Coronary artery (tissue), 2 donors: ENCODE results near the gene ZBTB20.

Source experiments
- DNase-seq: peaks from one replicate; pipeline ENCODE4 v3.0.0-alpha.2; 2017; ENCODE audit warnings: low spot score
- H3K27ac ChIP-seq, 2 donors: fragments of 200-600 bp; sonication (generic); one replicate each; pipeline ENCODE4 v1.5.1; 2016 to 2019
- H3K4me3 ChIP-seq: fragments of 200-600 bp; sonication (generic); 2 replicates; pipeline ENCODE4 v1.5.1; 2016; ENCODE audit warnings: mild to moderate bottlenecking, moderate library complexity
- CTCF ChIP-seq: fragments of 200-600 bp; sonication (generic); IDR thresholded peaks from one replicate; pipeline ENCODE4 v1.5.1; 2019; ENCODE audit warnings: antibody characterized with exemption

The ZBTB20 gene

GRCh38 chr3:115169808-115170207 lies 22.7 kb upstream of the ZBTB20 start:
- DNase-seq, result no peak
- TF ChIP-seq CTCF, result no peak
- Histone ChIP-seq H3K4me3 (no peak overlapping the region), H3K27ac (no peak overlapping the region)

GRCh38 chr3:115165701-115166100 lies 18.6 kb upstream of the ZBTB20 start:
- DNase-seq, result no peak
- Histone ChIP-seq H3K4me3 (no peak overlapping the region), H3K27ac (no peak overlapping the region)
- no peak for TF ChIP-seq CTCF

GRCh38 chr3:115165266-115165665 lies 18.2 kb upstream of the ZBTB20 start:
- H3K27ac ChIP-seq, result no peak overlapping the region
- no peak for DNase-seq

GRCh38 chr3:115164374-115165221 lies 17.5 kb upstream of the ZBTB20 start:
- Histone ChIP-seq H3K27ac (no peak overlapping the region), H3K4me3 (no peak overlapping the region)
- no peak for TF ChIP-seq CTCF
- DNase-seq, result no peak

More at GRCh38 chr3:115165266-115165665, 18.2 kb upstream of the ZBTB20 start:
- TF ChIP-seq CTCF, result no peak
- H3K4me3 ChIP-seq, result no peak overlapping the region

- DNase-seq, result no peak
- no peak for TF ChIP-seq CTCF
- no peak overlapping the region for H3K4me3 ChIP-seq
- H3K27ac ChIP-seq, result no peak overlapping the region
Observed at GRCh38 chr3:115162759-115163158, 15.7 kb upstream of the ZBTB20 start.

GRCh38 chr3:115161866-115162265 lies 14.8 kb upstream of the ZBTB20 start:
- H3K27ac ChIP-seq, result no peak overlapping the region
- no peak overlapping the region for H3K4me3 ChIP-seq
- no peak for DNase-seq
- TF ChIP-seq CTCF, result no peak
